Measurements from ENCODE around the gene KCNC3.
"Not testable (repeated sequence)": the region's sequence is repeated elsewhere in the genome, so short reads cannot be mapped to it uniquely, and the experiment has no call there.

KCNC3 gene

DNA sequence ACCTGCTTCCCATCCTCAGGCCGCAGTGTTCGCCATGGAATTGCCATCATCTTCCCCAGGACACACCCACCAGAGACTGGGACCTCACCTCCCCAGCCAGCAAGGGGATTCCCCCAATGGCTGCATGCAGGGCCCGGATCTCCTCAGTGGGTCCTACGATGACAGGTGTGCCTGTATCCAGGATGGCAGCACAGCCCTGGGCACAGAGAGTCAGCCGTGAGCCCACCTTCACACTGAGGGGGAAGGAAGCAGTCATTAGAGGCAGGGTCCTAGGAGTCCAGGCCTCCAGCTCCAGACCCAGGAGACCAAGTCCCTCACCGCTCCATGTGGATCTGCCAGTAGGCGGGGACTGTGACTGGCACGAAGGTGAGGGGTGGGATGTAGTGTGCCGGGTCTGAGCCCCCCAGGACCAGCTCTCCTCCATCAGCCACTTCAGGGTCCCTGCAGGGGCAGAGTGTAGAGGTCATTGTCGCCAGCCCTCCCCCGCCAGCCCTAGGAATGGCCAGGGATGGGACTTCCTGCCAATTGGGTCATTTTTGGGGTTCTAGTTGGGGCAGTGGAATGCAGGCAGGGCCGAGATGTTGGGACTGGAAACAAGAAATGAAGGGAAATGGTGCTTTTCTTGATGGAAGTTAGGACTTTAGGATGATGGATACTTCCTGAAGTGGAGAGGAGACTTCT, 5.7 kb upstream of the KCNC3 start:
- Mint-ChIP-seq H3K27me3 (peaks cover 50% of the 10 kb centered on the region), H3K4me1 (peaks cover 48% of the 10 kb centered on the region), H3K27ac (no peak overlapping the region), H3K9me3 (no peaks in the 10 kb centered on the region), H3K36me3 (ENCODE audit: low read depth) (peaks cover 14% of the 10 kb centered on the region), H3K4me3 (peak overlapping the region; percentile 6)
- DNase-seq, result no peak
- no peak for ATAC-seq

DNA sequence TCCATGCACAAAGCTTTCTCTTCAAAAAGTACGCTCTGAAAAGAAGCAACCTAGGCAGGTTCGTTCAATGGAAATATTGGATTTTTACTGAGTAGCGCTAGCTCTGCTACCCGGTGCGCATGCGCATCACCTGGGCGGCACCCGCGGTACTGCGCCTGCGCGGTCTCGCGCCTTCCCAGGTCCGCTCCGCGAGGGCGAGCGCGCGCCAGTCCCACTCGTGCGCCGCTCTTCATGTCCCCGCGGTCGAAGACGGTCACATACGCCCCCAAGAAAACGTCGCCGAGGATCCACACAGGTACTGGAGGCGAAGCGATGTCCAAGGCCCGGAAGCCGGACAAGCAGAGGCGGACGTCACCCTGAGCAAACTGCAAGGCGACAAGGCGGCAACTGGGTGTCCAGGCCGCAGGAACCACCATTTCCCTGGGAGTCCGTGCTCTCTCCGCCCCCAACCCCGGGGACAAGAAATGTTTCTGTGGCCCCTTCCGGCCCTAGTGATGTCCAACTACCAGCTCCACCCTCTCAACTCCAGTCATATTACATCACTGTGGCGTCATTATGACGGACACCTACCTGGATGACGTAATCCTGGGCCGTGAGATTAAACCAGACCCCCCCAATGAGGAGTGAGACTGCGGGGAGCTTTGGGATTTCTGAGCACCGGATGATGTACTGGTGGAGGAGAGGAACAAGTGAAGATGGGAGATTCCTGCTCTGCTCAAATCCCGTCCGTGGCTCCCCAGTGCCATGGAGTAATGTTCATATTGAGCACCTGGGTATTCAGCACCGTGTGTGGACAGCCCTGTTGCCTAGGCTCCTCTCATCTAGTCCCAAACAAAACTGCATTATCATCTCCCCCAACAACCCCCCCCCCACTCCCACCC, 4.8 kb upstream of the KCNC3 start:
- peak overlapping the region; percentile 89 for H3K27ac Mint-ChIP-seq
- peaks cover 5% of the 10 kb centered on the region for H3K9me3 Mint-ChIP-seq
- peak overlapping the region; percentile 75 for H3K4me3 Mint-ChIP-seq
- peak; percentile 12 for ATAC-seq
- peaks cover 54% of the 10 kb centered on the region for H3K4me1 Mint-ChIP-seq
- H3K27me3 Mint-ChIP-seq, result peaks cover 58% of the 10 kb centered on the region
- H3K36me3 Mint-ChIP-seq (ENCODE audit: low read depth), result peaks cover 19% of the 10 kb centered on the region
- DNase-seq, result peak; percentile 87

DNA sequence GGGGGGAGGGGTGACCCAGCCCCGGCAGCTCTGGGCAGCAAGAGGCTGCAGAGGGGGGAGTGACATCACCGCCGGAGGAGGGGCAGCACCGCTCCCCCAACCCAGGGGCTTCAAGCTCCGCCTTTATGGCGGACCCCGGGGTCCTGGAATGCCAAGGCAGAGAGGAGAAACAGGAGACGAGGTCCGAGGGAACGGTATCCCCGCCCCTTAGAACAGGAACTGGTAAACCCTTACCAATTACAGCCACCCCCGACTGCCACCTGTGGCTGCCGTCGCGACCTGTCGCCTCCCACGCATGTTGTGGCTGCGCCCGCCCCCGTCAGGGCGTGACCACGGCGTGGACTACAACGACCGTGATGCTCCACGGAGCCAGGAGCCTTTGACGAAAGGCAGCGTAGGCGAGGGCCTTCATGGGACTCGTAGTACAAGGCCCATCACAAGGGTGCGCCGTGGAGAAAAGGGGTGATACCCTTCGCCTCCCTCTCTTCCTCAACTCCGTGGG, 4.1 kb upstream of the KCNC3 start:
- H3K4me3 Mint-ChIP-seq, result peak overlapping the region; percentile 75
- ATAC-seq (peak; percentile 67), DNase-seq (peak; percentile 89)
- H3K36me3 Mint-ChIP-seq (ENCODE audit: low read depth), result peaks cover 19% of the 10 kb centered on the region
- peaks cover 5% of the 10 kb centered on the region for H3K9me3 Mint-ChIP-seq
- peak overlapping the region; percentile 89 for H3K27ac Mint-ChIP-seq
- H3K27me3 Mint-ChIP-seq, result peaks cover 55% of the 10 kb centered on the region
- H3K4me1 Mint-ChIP-seq, result peaks cover 54% of the 10 kb centered on the region

DNA sequence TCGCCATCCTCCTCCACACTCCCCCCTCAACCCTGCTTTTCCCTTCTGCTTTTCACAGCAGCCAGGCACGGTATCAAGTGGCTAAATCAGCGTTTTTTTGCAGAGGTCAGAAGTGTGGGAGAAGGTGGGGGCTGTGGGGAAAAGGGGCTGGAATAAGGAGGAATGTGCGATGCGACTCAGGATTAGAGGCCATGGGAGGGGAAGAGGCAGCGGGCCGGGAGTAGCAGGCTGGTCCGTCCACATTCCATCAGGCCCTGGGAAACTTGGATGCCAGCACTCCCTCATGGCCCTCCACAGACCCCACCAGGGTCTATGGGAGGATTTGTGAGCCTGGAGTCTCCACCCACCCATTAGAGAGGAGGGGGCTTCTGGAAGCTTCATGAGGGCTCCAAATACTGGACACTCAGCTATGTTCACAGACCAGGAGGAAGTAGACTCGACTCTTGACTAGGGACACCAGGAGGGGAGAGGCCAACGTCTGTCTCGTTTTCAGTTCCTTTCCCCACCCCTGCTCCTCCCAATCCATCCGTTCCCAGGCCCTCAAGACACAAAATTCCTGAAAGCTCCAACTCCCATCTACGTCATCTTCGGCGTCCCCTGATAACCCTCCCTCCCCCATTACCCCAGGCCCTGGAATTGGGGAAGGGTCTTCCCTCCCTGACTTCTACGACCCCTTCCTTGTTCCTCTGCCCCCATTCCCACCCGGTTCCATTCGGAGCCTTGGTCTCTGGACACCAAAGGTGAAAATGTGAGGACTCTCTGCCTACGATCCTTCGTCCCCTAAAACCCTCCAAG, 3.3 kb upstream of the KCNC3 start:
- Mint-ChIP-seq H3K4me3 (peak overlapping the region; percentile 49), H3K27ac (no peak overlapping the region), H3K27me3 (peaks cover 59% of the 10 kb centered on the region), H3K36me3 (ENCODE audit: low read depth) (peaks cover 21% of the 10 kb centered on the region), H3K9me3 (peaks cover 5% of the 10 kb centered on the region), H3K4me1 (peaks cover 57% of the 10 kb centered on the region)
- DNase-seq, result no peak
- no peak for ATAC-seq

DNA sequence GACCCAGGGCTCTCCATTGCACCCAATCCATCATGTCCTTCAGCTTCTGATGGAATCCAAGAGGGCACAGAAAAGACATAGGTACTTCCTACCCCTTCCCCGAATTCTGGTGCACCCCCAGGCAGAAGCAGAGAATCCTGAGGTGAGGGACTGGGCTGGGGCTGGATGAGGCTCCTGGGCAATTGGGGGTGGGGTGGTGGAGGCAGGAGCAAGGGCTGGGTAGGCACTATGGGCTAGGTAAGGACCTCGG, 2.7 kb upstream of the KCNC3 start:
- peaks cover 5% of the 10 kb centered on the region for H3K9me3 Mint-ChIP-seq
- H3K27ac Mint-ChIP-seq, result no peak overlapping the region
- DNase-seq (no peak), ATAC-seq (no peak)
- H3K4me3 Mint-ChIP-seq, result peak overlapping the region; percentile 54
- H3K36me3 Mint-ChIP-seq (ENCODE audit: low read depth), result peaks cover 21% of the 10 kb centered on the region
- peaks cover 64% of the 10 kb centered on the region for H3K27me3 Mint-ChIP-seq
- H3K4me1 Mint-ChIP-seq, result peaks cover 63% of the 10 kb centered on the region

DNA sequence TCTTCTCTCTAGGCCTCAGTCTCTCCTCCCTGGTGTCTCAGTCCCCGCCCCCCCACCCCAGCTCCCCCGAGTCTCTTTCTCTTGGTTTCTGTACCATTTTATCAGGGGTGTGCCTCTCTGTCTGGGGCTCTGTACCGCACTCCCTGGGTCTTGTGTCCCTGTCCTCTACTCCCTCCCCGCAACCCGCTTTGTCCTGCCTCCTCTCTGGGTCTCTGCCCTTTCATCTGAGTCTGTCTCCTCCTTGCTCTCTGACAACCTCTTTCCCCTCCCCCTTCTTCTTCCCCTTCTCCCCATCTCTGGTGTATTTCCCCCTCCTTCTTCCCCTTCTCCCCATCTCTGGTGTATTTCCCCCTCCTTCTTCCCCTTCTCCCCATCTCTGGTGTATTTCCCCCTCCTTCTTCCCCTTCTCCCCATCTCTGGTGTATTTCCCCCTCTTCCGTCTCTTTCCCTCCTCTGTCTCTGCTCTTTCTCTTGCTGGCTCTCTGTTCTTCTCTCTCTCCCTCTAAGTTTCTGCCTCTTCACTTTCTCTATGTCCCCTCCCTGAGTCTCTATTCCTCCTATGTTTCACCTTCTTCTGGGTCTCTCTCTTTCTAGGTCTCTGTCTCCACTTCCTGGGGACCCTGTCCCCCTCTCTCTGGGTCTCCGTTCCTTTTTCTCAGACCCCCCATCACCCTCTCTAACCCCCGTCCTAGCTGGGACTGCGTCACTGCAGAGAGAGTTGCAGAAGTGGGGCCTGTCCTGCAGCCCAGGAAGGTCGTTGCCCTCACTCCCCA, 2.2 kb upstream of the KCNC3 start:
- Mint-ChIP-seq H3K27ac (peak overlapping the region; percentile 2), H3K4me3 (peak overlapping the region; percentile 54), H3K9me3 (peaks cover 5% of the 10 kb centered on the region), H3K36me3 (ENCODE audit: low read depth) (peaks cover 21% of the 10 kb centered on the region), H3K4me1 (peaks cover 66% of the 10 kb centered on the region), H3K27me3 (peaks cover 69% of the 10 kb centered on the region)
- ATAC-seq (no peak), DNase-seq (no peak)

DNA sequence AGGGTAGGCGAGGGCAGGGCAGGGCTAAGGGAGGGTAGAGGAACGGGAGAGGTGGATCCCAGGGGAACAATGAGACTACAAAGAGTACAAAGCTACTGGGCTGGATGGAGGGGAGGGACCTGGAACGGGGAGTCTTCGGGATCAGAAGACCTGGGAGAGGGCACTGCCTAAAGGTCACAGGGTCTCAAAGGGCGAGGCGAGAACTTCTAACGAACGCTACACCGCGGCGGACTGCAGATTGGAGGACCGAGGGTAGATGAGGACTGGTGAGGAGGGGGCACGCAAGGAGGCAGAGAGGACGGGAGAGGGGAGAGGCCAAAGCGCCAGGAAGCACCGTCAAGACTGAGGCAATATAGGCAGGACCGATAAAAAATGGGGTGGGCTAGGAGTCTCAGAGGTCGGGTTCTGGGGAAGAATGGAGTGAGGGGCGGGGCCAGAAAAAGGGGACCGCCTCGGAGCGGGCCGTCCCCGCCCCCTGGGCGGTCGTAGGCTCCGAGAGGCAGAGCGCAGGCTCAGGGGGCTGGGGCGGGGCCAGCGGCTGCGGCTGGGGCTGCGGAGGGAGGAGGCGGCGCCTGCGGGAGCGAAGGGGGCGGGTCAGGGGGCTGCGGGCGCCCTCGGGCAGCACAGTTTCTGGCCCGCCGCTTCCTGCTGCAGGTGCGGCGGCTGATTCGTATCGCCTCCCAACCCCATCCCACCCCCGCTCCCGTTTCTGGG, 1.3 kb upstream of the KCNC3 start:
- ATAC-seq (peak; percentile 45), DNase-seq (peak; percentile 87)
- Mint-ChIP-seq H3K4me3 (peak overlapping the region; percentile 63), H3K27me3 (peaks cover 70% of the 10 kb centered on the region), H3K4me1 (peaks cover 64% of the 10 kb centered on the region), H3K36me3 (ENCODE audit: low read depth) (peaks cover 17% of the 10 kb centered on the region), H3K9me3 (peaks cover 5% of the 10 kb centered on the region), H3K27ac (peak overlapping the region; percentile 35)

DNA sequence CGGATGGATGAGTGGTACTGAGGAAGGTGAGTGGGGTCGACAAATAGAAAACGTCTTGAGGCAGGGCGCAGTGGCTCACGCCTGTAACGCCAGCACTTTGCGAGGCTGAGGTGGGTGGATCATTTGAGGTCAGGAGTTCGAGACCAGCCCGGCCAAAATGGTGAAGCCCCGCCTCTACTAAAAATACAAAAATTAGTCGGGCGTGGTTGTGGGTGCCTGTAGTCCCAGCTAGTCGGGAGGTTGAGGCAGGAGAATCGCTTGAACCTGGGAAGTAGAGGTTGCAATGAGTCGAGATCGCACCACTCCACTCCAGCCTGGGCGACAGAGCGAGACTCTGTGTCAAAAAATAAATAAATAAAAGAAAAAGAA, 733 bp upstream of the KCNC3 start:
- not testable (repeated sequence) for DNase-seq, ATAC-seq, H3K9me3 Mint-ChIP-seq
- H3K4me1 Mint-ChIP-seq, result peaks cover 59% of the 10 kb centered on the region
- H3K27ac Mint-ChIP-seq, result peak overlapping the region; percentile 35
- H3K36me3 Mint-ChIP-seq (ENCODE audit: low read depth), result peaks cover 13% of the 10 kb centered on the region
- peak overlapping the region; percentile 73 for H3K4me3 Mint-ChIP-seq
- peaks cover 67% of the 10 kb centered on the region for H3K27me3 Mint-ChIP-seq

DNA sequence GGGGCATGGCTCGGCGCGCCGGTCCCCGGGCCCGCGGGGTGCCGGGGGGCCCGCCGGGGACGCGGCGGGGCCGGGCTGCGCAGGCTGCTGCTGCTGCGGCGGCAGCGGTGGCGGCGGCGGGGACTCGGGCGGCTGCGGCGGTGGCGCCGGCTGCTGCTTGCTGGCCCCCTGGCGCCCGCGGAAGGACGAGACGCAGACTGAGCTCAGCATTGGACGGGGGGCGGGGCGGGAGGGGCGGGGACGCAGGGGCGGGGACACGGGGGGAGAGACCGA, 368 bp downstream of the KCNC3 start:
- Mint-ChIP-seq H3K4me1 (peaks cover 51% of the 10 kb centered on the region), H3K36me3 (ENCODE audit: low read depth) (peaks cover 12% of the 10 kb centered on the region), H3K27ac (no peak overlapping the region), H3K4me3 (peak overlapping the region; percentile 73), H3K9me3 (peaks cover 5% of the 10 kb centered on the region), H3K27me3 (peaks cover 69% of the 10 kb centered on the region)
- ATAC-seq (no peak), DNase-seq (no peak)

DNA sequence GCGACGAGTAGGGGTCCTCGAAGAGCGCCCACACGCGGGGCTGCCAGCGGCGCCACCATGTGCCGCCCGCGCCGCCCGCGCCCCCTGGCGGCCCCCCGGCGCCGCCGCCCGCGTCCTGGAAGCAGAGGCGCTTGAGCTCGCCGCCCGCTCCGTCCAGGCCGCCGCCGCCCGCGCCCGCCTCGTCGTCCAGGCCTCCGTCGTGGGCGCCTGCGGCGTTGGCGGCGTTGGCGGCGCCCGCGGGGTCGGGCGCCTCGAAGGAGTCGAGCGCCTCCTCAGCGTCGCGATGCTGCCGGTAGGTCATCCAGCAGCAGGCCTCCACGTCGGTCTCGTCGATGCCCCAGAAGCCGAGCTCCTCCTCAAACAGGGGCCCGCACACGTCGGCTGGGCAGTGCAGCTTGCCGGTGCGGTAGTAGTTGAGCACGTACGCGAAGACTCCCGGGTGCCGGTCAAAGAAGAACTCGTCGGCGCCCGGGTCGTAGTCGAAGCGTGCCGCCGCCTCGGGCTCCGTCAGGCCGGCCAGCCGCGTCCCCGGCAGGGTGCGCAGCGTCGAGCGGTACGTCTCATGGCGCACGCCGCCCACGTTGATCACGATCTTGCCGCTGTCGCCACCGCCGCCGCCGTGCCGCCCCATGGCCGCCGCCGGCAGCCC, 829 bp downstream of the KCNC3 start:
- ATAC-seq, result no peak
- H3K36me3 Mint-ChIP-seq (ENCODE audit: low read depth), result peaks cover 8% of the 10 kb centered on the region
- peaks cover 5% of the 10 kb centered on the region for H3K9me3 Mint-ChIP-seq
- H3K27ac Mint-ChIP-seq, result no peak overlapping the region
- peak; percentile 42 for DNase-seq
- H3K27me3 Mint-ChIP-seq, result peaks cover 64% of the 10 kb centered on the region
- H3K4me1 Mint-ChIP-seq, result peaks cover 46% of the 10 kb centered on the region
- H3K4me3 Mint-ChIP-seq, result no peak overlapping the region

DNA sequence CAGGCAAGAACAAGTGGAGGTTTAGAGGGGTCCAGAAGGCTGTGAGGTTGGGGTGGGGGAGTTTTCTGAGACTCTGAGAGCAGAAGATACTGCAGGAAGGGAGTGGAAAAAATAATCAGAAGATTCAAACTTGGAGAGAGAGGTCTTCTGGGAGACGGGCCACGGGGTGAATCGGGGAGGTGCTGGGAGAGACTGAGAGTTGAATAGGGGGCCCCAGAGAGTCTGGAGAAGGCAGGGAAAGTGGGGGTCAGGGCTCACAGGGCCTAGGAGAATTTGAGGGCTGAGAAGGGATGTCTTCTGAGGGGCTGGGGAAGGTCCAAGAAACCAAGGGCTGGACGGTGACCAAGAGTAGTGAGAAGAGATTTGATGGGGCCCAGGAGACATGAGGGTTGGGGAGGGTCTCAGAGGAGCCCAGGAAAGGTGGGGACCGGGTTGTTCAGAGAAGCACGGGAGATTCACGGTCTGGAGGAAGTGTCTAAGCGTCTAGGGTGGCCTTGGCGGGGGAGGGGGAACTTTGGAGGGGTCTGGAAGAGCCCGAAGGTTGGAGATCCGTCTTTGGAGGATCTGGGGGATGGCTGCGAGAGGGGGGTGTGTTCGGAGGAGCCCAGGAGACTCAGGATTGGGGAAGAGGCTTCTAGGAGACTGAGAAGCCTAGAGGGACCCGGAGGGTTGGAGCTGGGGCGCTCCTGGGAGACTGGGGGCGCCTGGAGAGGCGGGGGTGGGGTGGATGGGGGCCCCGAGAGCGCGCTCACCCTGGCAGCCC, 1.5 kb downstream of the KCNC3 start:
- H3K4me1 Mint-ChIP-seq, result peaks cover 42% of the 10 kb centered on the region

DNA sequence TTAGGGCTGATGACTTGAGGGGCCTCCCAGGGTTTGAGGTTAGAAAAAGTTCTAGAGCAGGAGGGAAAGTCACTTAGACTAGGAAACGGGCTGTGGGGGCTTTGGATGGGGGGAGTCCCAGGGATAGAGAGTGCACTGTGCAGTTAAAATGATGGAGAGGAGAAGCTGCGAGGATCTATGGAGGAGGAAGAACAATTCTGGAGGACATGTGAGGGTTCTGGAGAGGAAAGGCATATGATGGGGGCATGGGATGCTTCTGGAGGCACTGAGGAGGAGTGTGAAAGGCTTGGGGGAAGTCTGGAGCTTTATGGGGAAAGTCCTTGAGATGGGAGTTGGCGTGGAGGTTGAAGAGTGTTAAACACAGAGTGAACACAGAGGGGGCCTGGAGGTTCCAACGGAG, 2.2 kb downstream of the KCNC3 start:
- Mint-ChIP-seq H3K36me3 (ENCODE audit: low read depth) (peaks cover 8% of the 10 kb centered on the region), H3K27ac (peak overlapping the region; percentile 17), H3K4me3 (peak overlapping the region; percentile 43), H3K4me1 (peaks cover 37% of the 10 kb centered on the region), H3K27me3 (peaks cover 54% of the 10 kb centered on the region), H3K9me3 (peaks cover 5% of the 10 kb centered on the region)
- ATAC-seq (no peak), DNase-seq (no peak)

More for the DNA sequence above, 1.5 kb downstream of the KCNC3 start:
- DNase-seq (no peak), ATAC-seq (no peak)
- H3K27me3 Mint-ChIP-seq, result peaks cover 60% of the 10 kb centered on the region
- peak overlapping the region; percentile 43 for H3K4me3 Mint-ChIP-seq
- H3K27ac Mint-ChIP-seq, result peak overlapping the region; percentile 17
- peaks cover 5% of the 10 kb centered on the region for H3K9me3 Mint-ChIP-seq
- peaks cover 8% of the 10 kb centered on the region for H3K36me3 Mint-ChIP-seq (ENCODE audit: low read depth)

Measured in activated naive CD8-positive, alpha-beta T cell treated with anti-CD3 and anti-CD28 coated beads, Interleukin-2, amount 50 U/mL, for 24 hours (primary cell).